ENCODE results near the gene TM9SF1. TPM values are rescaled to one million over a fixed set of nuclear protein-coding genes. Genes with fewer than 3 reads are reported as not detected.
A peak's percentile ranks its signal among the peaks of the same experiment; 100 is the strongest.

The TM9SF1 gene
- total and polyA plus RNA-seq, 2 of the 13 experiments (the other 11 are each of a cell fraction or from before 2014, with no cell fraction given) = 83.2 to 110 TPM

GRCh38 chr14:24146978-24147760 lies 48.1 kb downstream of the TM9SF1 start, which contains the start of gene RNF31 (continued):
- TF ChIP-seq ZNF276 (CRISPR knock-in tag; IDR thresholded peaks at IDR 0.05; ENCODE audit: low read depth) = 0 out of 2 replicates have a peak, but pooled peaks have one; percentile 52
- peak; percentile 49 for TF ChIP-seq ZNF232 (CRISPR knock-in tag; IDR thresholded peaks at IDR 0.05; ENCODE audit: borderline replicate concordance)
- peak; percentile 88; the same call in 1 of the 2 replicates for TF ChIP-seq ZNF513 (CRISPR knock-in tag; conservative IDR thresholded peaks at IDR 0.05)
- no peak; the same call in 1 of the 2 replicates for TF ChIP-seq HDAC2 (CRISPR knock-in tag; IDR thresholded peaks at IDR 0.05)
- peak; percentile 89 for TF ChIP-seq GABPB1 (CRISPR knock-in tag; IDR thresholded peaks at IDR 0.05)
- peak; percentile 53 for TF ChIP-seq CREB1 (IDR thresholded peaks at IDR 0.05)
- no peak for TF ChIP-seq CREB1 (CRISPR knock-in tag; IDR thresholded peaks at IDR 0.05)
- TF ChIP-seq ZSCAN30 (CRISPR knock-in tag; IDR thresholded peaks at IDR 0.05) = no peak
- no peak for TF ChIP-seq MATR3 (CRISPR knock-in tag; IDR thresholded peaks at IDR 0.05)
- TF ChIP-seq ZNF567 (CRISPR knock-in tag; IDR thresholded peaks at IDR 0.05; ENCODE audit: borderline replicate concordance) = peak; percentile 45; the same call in 1 of the 2 replicates
- TF ChIP-seq RBM22 (optimal IDR thresholded peaks at IDR 0.05; ENCODE audit: low read length) = peak; percentile 74
- TF ChIP-seq ZC3H13 (CRISPR knock-in tag; IDR thresholded peaks at IDR 0.05) = no peak
- TF ChIP-seq SCMH1 (CRISPR knock-in tag; IDR thresholded peaks at IDR 0.05; ENCODE audit: borderline replicate concordance) = no peak
- TF ChIP-seq ZNF772 (CRISPR knock-in tag; IDR thresholded peaks at IDR 0.05) = peak; percentile 21; the same call in 1 of the 2 replicates
- TF ChIP-seq NCOR1 (IDR thresholded peaks at IDR 0.05; ENCODE audit: borderline replicate concordance, low read length) = peak; percentile 30; the same call in 1 of the 2 replicates
- peak; percentile 2; the same call in 1 of the 2 replicates for TF ChIP-seq ZBTB3 (CRISPR knock-in tag; IDR thresholded peaks at IDR 0.05; ENCODE audit: borderline replicate concordance, low read depth)
- TF ChIP-seq FOXK1 (CRISPR knock-in tag; IDR thresholded peaks at IDR 0.05; ENCODE audit: borderline replicate concordance, low read depth) = peak; percentile 43; the same call in 1 of the 2 replicates
- TF ChIP-seq MAFF (IDR thresholded peaks at IDR 0.05; ENCODE audit: low read depth, low read length) = no peak
- TF ChIP-seq, protein P1, sequence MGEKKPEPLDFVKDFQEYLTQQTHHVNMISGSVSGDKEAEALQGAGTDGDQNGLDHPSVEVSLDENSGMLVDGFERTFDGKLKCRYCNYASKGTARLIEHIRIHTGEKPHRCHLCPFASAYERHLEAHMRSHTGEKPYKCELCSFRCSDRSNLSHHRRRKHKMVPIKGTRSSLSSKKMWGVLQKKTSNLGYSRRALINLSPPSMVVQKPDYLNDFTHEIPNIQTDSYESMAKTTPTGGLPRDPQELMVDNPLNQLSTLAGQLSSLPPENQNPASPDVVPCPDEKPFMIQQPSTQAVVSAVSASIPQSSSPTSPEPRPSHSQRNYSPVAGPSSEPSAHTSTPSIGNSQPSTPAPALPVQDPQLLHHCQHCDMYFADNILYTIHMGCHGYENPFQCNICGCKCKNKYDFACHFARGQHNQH (CRISPR knock-in tag; IDR thresholded peaks at IDR 0.05) = peak; percentile 32; the same call in 1 of the 2 replicates
- TF ChIP-seq ZNF235 (CRISPR knock-in tag; IDR thresholded peaks at IDR 0.05; ENCODE audit: borderline replicate concordance) = 0 out of 2 replicates have a peak, but pooled peaks have one; percentile 2
- TF ChIP-seq ZNF724P (CRISPR knock-in tag; IDR thresholded peaks at IDR 0.05; ENCODE audit: borderline replicate concordance) = peak; percentile 79; the same call in 1 of the 2 replicates
- 0 out of 2 replicates have a peak, but pooled peaks have one; percentile 18 for TF ChIP-seq DNMT1 (CRISPR knock-in tag; IDR thresholded peaks at IDR 0.05)
- TF ChIP-seq NCOA2 (CRISPR knock-in tag; IDR thresholded peaks at IDR 0.05) = peak; percentile 31; the same call in 1 of the 2 replicates
- no peak for TF ChIP-seq SRSF9 (IDR thresholded peaks at IDR 0.05; ENCODE audit: borderline replicate concordance, insufficient read depth, low read depth, low read length, poor library complexity, severe bottlenecking)
